CD14-positive monocyte (primary cell): Measurements from ENCODE around the gene PCED1A. TPM values are rescaled to one million over a fixed set of nuclear protein-coding genes. Genes with fewer than 3 reads are reported as not detected.

Experiments used
- DNase-seq, 3 donors: peaks; one replicate each; pipeline ENCODE4 v3.0.0-alpha.2; 2011 to 2022
- H2AFZ ChIP-seq: 2 replicates; pipeline ENCODE4 v1.6.0; 2012; ENCODE audit warnings: mild to moderate bottlenecking, low read depth, low read length, inconsistent platforms; ENCODE audit not compliant: insufficient read depth, poor library complexity, severe bottlenecking
- H3K27ac ChIP-seq, 2 donors: 1 replicate in 1 of 2; 2 replicates in 1 of 2; pipeline ENCODE4 v1.5.1; 2012 to 2013; ENCODE audit warnings: low read length in 2 of 2, control low read depth in 1 of 2, inconsistent platforms in 1 of 2, low read depth in 1 of 2, mild to moderate bottlenecking in 1 of 2
- H3K27me3 ChIP-seq, 2 donors: one replicate each; pipeline versions ENCODE4 v1.6.0 to v1.6.1; 2011 to 2013; ENCODE audit warnings: low read length in 2 of 2; ENCODE audit not compliant: control insufficient read depth in 2 of 2, insufficient read depth in 2 of 2
- H3K36me3 ChIP-seq, 2 donors: replicated peaks in 1 of 2; 1 replicate in 1 of 2; 2 replicates in 1 of 2; pipeline versions ENCODE4 v1.5.1 to v1.6.1; 2012 to 2013; ENCODE audit warnings: low read length in 2 of 2, control low read depth in 1 of 2, inconsistent platforms in 1 of 2, mild to moderate bottlenecking in 1 of 2; ENCODE audit not compliant: insufficient read depth in 2 of 2, control insufficient read depth in 1 of 2
- H3K4me1 ChIP-seq, 2 donors: 1 replicate in 1 of 2; 2 replicates in 1 of 2; pipeline versions ENCODE4 v1.5.1 to v1.6.1; 2012 to 2013; ENCODE audit warnings: low read length in 2 of 2, control low read depth in 1 of 2, inconsistent platforms in 1 of 2, mild to moderate bottlenecking in 1 of 2, moderate library complexity in 1 of 2; ENCODE audit not compliant: insufficient read depth in 2 of 2, control insufficient read depth in 1 of 2
- H3K4me2 ChIP-seq: replicated peaks from 2 replicates; pipeline ENCODE3; 2012; ENCODE audit warnings: low read length, moderate library complexity, mild to moderate bottlenecking; ENCODE audit not compliant: poor library complexity, severe bottlenecking; ENCODE audit errors: extremely low read depth
- H3K4me3 ChIP-seq, 3 experiments: fragments of 200-600 bp in 1 of 3; sonication (generic) in 1 of 3; replicated peaks in 1 of 3; 1 replicate in 2 of 3; 2 replicates in 1 of 3; pipeline ENCODE4 v1.5.1; 2011 to 2013; ENCODE audit warnings: low read length in 3 of 3, mild to moderate bottlenecking in 3 of 3, control low read depth in 2 of 3, low read depth in 2 of 3, inconsistent platforms in 1 of 3, moderate library complexity in 1 of 3
- H3K79me2 ChIP-seq: 2 replicates; pipeline ENCODE4 v1.6.0; 2012; ENCODE audit warnings: mild to moderate bottlenecking, control low read depth, inconsistent platforms, low read length, moderate library complexity; ENCODE audit not compliant: insufficient read depth
- H3K9ac ChIP-seq: 2 replicates; pipeline ENCODE4 v1.6.0; 2017; ENCODE audit warnings: low read length, mild to moderate bottlenecking; ENCODE audit not compliant: insufficient read depth, poor library complexity, severe bottlenecking
- H3K9me3 ChIP-seq, 2 donors: replicated peaks in 1 of 2; 1 replicate in 1 of 2; 2 replicates in 1 of 2; pipeline versions ENCODE4 v1.5.1 to v1.6.1; 2012 to 2013; ENCODE audit warnings: low read length in 2 of 2, control low read depth in 1 of 2; ENCODE audit not compliant: control insufficient read depth in 1 of 2, insufficient read depth in 1 of 2
- H4K20me1 ChIP-seq: 2 replicates; pipeline ENCODE4 v1.6.0; 2012; ENCODE audit warnings: mild to moderate bottlenecking, low read length, control low read depth, moderate library complexity; ENCODE audit not compliant: insufficient read depth
- H3K27ac Mint-ChIP-seq, 7 donors: one replicate each; pipeline ENCODE4 v1.8.0; 2020; ENCODE audit warnings: mild to moderate bottlenecking in 7 of 7, mixed read lengths in 7 of 7, moderate library complexity in 6 of 7, inconsistent platforms in 2 of 7
- H3K27me3 Mint-ChIP-seq, 3 donors: one replicate each; pipeline ENCODE4 v1.8.0; 2021 to 2022; ENCODE audit warnings: low read depth in 3 of 3, mild to moderate bottlenecking in 3 of 3, mixed read lengths in 3 of 3, moderate library complexity in 3 of 3, inconsistent platforms in 1 of 3
- H3K36me3 Mint-ChIP-seq, 2 donors: one replicate each; pipeline ENCODE4 v1.8.0; 2020; ENCODE audit warnings: mixed read lengths in 2 of 2, inconsistent platforms in 1 of 2, mild to moderate bottlenecking in 1 of 2
- H3K4me1 Mint-ChIP-seq: one replicate; pipeline ENCODE4 v1.8.0; 2020; ENCODE audit warnings: mild to moderate bottlenecking, mixed read lengths
- H3K4me3 Mint-ChIP-seq, 2 donors: one replicate each; pipeline ENCODE4 v1.8.0; 2020; ENCODE audit warnings: mild to moderate bottlenecking in 2 of 2, mixed read lengths in 2 of 2, moderate library complexity in 1 of 2
- H3K9me3 Mint-ChIP-seq, 7 donors: one replicate each; pipeline ENCODE4 v1.8.0; 2020 to 2022; ENCODE audit warnings: mixed read lengths in 7 of 7, mild to moderate bottlenecking in 6 of 7, moderate library complexity in 6 of 7, inconsistent platforms in 2 of 7
- WGBS: methylation state at CpG from one replicate; pipeline ENCODE4 v1.1.5; 2013; ENCODE audit warnings: missing lambda C conversion rate; ENCODE audit not compliant: insufficient coverage; 5-methylcytosine and 5-hydroxymethylcytosine counted together
- intact Hi-C, 2 donors: fragments of 100-400 bp; cut with micrococcal nuclease; formaldehyde crosslinking; loops; one replicate each; pipeline versions ENCODE4 v1.15.0 to v1.15.1; 2023
- polyA plus RNA-seq, 3 donors: library from polyadenylated mRNA; depleted of rRNA in 1 of 3; unstranded in 2 of 3; stranded (reverse) in 1 of 3; fragments of 300-500 nt in 2 of 3; fragments of >200 nt in 1 of 3; fragmentation: Illumina TruSeq in 2 of 3; gene quantifications; 1 replicate in 2 of 3; 2 replicates in 1 of 3; pipeline ENCODE4 v1.2.3, GENCODE V29; 2012 to 2021
- TF ChIP-seq, protein P1 (sequence below): fragments of 200-600 bp; IDR thresholded peaks from one replicate; pipeline ENCODE4 v1.8.0; 2022; ENCODE audit warnings: antibody characterized with exemption, mild to moderate bottlenecking

Gene PCED1A
- polyA plus RNA-seq, 3 donors = 9.1 to 85.2 (median 10.2) TPM

DNA sequence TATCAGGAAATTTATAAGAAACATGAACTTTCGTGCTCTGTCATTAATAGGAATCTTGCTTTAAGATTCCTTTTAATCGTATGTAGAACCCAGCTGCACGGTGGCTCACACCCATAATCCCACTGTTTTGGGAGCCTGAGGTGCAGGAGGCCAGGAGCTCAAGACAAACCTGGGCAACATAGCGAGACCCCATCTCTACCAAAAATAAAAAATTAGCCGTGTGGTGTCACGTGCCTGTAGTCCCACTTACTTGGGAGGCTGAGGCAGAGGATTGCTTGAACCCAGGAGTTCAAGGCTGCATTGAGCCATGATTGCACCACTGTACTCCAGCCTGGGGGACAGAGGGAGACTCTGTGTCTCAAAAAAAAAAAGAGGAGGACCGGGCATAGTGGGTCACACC lies 40.2 kb upstream of the PCED1A start:
- TF ChIP-seq, protein P1, sequence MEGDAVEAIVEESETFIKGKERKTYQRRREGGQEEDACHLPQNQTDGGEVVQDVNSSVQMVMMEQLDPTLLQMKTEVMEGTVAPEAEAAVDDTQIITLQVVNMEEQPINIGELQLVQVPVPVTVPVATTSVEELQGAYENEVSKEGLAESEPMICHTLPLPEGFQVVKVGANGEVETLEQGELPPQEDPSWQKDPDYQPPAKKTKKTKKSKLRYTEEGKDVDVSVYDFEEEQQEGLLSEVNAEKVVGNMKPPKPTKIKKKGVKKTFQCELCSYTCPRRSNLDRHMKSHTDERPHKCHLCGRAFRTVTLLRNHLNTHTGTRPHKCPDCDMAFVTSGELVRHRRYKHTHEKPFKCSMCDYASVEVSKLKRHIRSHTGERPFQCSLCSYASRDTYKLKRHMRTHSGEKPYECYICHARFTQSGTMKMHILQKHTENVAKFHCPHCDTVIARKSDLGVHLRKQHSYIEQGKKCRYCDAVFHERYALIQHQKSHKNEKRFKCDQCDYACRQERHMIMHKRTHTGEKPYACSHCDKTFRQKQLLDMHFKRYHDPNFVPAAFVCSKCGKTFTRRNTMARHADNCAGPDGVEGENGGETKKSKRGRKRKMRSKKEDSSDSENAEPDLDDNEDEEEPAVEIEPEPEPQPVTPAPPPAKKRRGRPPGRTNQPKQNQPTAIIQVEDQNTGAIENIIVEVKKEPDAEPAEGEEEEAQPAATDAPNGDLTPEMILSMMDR = no peak
- Mint-ChIP-seq H3K4me3 (no peak overlapping the region), H3K27me3 (peaks cover 0 to 2% (median 0%) of the 10 kb centered on the region in 3 donors), H3K4me1 (peaks cover 40% of the 10 kb centered on the region), H3K27ac (no peak overlapping the region), H3K9me3 (no peaks in the 10 kb centered on the region), H3K36me3 (peaks cover 5 to 14% of the 10 kb centered on the region in 2 donors)
- Histone ChIP-seq H3K9ac (no peak overlapping the region), H4K20me1 (peaks cover 90% of the 10 kb centered on the region), H3K27me3 (no peaks in the 10 kb centered on the region), H2AFZ (no peak overlapping the region), H3K27ac (no peak overlapping the region), H3K36me3 (peaks cover 0 to 8% of the 10 kb centered on the region in 2 donors), H3K9me3 (no peaks in the 10 kb centered on the region), H3K4me2 (no peak overlapping the region), H3K4me1 (peaks cover 2 to 12% of the 10 kb centered on the region in 2 donors), H3K4me3 (no peak overlapping the region), H3K79me2 (peaks cover 96% of the 10 kb centered on the region)
- intact Hi-C loops = no loop called here
- DNase-seq = no peak
- whole genome bisulfite sequencing = 0% methylated on average over 1 of the region's 7 CpGs

- H3K9me3 Mint-ChIP-seq = no peaks in the 10 kb centered on the region
- no peaks in the 10 kb centered on the region for H3K9me3 ChIP-seq
- H3K27ac ChIP-seq = no peak overlapping the region
- no peak overlapping the region for H3K4me2 ChIP-seq
- H3K4me3 ChIP-seq = no peak overlapping the region
- no peak overlapping the region for H3K4me3 Mint-ChIP-seq
- peaks cover 0 to 8% of the 10 kb centered on the region in 2 donors for H3K36me3 ChIP-seq
- peaks cover 38% of the 10 kb centered on the region for H3K4me1 Mint-ChIP-seq
- intact Hi-C loops = loop anchor here (10.0 kb wide), 2 partner anchors 106 to 116 kb away; no protein-coding TSS in a partner anchor
- DNase-seq = no peak
- peaks cover 89% of the 10 kb centered on the region for H4K20me1 ChIP-seq
- no peak overlapping the region for H3K9ac ChIP-seq
- H3K27me3 ChIP-seq = no peaks in the 10 kb centered on the region
- 94% methylated on average over 3 of the region's 3 CpGs for WGBS
- H3K36me3 Mint-ChIP-seq = peaks cover 12 to 17% of the 10 kb centered on the region in 2 donors
- H3K79me2 ChIP-seq = peaks cover 96% of the 10 kb centered on the region
- TF ChIP-seq, protein P1 = no peak
- no peak overlapping the region for H2AFZ ChIP-seq
- H3K4me1 ChIP-seq = peaks cover 12 to 19% of the 10 kb centered on the region in 2 donors
- H3K27ac Mint-ChIP-seq = peak overlapping the region in 1 of 7 donors; percentile 63
- peaks cover 0 to 3% (median 0%) of the 10 kb centered on the region in 3 donors for H3K27me3 Mint-ChIP-seq
Measured at GRCh38 chr20:2879146-2879545, 38.7 kb upstream of the PCED1A start.
